Stimulated activated CD8-positive, alpha-beta memory T cell treated with anti-CD3 and anti-CD28 coated beads, Interleukin-12 subunit alpha, Interleukin-12 subunit beta, amount 100 ng/mL, for 24 hours (primary cell): ENCODE results near the gene KLF16.
A peak's percentile ranks its signal among the peaks of the same experiment; 100 is the strongest.

Experiments used
- DNase-seq: peaks from one replicate; pipeline ENCODE4 v3.0.0-alpha.2; 2020; ENCODE audit errors: extremely low read depth

The KLF16 gene

DNA sequence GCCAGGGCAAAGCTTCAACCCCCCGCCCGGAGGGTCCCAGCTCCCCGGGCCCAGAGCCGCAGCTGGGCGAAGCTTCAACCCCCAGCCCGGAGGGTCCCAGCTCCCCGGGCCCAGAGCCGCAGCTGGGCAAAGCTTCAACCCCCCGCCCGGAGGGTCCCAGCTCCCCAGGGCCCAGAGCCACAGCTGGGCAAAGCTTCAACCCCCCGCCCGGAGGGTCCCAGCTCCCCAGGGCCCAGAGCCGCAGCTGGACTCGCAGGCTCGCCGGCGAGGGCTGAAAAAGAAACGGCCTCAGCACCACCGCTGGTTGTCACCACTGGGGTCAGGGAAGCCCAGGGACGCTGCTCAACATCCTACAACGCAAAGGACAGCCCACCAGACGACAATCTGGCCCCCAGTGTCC lies 20.3 kb downstream of the KLF16 start:
- no peak for DNase-seq

DNA sequence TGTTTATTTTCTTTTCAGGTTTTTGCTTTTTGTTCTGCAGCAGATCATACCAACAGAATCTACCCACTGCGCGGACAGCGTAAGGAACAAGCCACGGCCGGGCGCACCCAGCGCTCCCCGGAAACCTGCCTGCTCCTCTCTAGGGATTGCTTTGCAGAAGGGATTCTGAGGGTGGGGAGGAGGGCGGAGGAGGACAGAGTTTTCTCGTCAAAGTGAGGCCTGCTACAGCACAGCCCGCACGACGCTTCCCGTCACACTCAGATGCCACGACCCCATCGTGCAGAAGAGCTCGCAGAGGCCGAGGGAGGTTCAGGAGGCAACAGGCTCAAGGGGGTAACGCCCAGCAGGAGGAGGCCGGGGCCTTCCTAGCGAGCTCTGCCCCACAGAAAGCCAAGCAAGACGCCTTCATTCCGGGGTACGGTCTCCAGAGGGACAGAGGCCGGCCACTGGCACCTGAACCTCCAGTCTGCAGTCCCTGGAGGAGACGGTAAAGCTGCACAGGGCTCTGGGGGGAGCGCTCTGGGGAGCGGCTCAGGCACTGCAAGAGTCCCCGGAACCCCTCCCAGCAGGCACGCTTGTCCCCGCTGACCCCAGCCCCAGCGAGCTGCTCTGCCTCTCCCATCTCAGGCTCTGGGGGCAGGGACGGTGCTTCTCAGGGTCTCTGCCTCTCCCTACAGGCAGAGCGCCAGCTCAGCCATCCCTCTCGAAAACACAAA lies 22.0 kb downstream of the KLF16 start:
- no peak for DNase-seq

DNA sequence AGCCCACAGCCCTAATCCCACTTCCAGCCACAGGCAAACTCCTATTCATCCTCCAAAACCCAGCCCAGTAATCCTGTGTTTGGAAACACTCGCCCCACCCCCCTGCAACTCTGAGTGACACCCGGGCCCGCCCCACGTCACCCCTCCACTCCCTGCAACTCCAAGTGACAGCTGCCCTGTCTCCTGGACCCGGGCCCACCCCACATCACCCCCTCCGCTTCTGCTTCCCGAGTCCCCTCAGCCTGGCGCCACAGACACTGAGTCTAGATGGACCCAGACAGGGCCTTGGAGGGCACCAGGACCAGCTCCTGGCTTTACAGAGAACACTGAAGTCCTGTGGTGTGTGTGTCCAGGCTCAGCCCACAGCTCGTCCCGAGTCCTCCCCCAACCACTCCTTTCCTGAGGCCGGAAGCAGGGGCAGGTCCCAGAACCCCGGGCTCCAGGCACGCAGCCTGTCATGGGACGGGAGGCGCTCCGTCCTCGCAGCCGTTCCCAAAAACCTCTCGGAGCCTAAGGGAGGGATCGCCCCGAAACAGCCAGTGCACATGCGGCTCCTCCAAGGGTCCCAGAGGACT lies 22.8 kb downstream of the KLF16 start:
- no peak for DNase-seq

DNA sequence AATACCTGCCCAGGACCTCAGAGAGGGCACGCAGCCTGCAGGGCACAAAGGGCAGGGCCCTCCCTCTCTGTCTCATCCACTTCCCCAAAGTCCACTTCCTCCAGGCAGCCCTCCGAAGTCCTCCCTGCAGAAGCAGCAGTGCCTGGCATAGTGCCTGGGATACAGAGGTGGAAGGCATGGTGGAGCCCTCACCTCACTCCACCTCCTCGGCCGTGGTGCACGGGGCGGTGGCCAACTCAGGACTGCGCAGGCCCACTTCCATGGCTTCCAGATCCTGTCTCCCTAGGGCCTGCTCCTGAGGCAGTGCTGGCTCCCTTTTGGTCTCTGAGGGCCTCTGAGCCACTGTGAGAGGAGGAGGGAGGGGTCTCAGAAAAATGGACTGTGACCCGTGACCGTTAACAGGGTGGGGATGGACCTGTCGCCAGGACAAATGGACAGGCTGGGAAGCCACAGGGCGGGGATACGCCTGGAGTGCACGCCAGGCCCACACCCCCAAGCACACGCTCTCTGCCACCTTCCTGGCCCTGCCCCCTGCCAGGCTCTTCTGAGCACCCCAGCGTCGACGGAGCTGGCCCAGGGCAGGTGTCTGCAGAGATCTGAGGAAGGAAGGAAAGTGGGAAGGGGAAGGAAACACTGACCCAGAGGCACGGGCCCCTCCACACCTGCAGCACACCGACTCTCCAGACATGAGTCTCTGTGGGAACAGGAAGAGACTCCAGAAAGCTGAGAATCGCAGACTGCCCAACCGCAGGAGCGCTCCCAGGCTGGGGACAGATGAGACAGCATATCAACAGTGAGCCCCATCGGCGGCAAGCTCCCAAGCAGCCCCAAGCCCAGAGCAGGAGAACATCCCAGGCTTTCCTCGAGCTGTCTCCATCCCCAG lies 23.5 kb downstream of the KLF16 start:
- DNase-seq: no peak

DNA sequence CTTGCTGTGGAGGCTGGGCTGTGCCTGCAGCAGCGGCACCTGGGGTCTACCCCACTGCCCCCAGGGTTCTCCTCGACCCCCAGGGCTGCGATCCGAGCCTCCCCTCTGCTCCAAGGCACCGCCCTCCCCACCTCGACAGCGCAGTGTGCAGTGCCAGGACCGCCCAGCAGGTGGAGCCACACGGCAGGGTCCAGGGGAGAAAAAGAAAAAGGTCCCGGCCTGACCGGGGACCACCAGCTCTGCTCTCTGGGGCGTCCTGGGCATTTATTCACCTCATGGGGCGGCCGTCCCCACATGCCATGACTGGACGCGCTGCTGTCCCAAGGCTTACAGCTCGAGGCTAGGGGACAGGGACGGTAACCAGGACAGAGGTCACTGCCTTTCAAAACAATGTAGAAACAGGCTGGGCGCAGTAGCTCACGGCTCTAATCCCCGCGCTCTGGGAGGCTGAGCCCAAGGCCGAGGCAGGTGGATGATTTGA lies 25.7 kb downstream of the KLF16 start:
- no peak for DNase-seq

DNA sequence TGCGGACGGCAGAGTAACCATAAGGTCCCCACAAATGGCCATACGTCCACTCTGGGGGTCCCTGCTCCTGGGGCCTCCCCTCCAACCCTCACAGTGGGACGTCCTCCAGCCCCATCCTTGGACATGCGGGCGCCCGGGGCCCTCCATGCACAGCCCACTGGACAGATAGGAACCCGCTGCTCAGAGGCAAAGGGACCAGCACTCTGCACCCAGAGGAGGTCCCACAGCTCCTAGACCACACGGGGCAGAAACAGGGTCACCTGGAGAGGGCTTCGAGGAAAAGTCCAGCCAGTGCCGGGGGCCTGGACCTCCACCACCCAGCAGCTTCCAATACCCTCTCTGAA lies 26.2 kb downstream of the KLF16 start:
- DNase-seq: no peak

DNA sequence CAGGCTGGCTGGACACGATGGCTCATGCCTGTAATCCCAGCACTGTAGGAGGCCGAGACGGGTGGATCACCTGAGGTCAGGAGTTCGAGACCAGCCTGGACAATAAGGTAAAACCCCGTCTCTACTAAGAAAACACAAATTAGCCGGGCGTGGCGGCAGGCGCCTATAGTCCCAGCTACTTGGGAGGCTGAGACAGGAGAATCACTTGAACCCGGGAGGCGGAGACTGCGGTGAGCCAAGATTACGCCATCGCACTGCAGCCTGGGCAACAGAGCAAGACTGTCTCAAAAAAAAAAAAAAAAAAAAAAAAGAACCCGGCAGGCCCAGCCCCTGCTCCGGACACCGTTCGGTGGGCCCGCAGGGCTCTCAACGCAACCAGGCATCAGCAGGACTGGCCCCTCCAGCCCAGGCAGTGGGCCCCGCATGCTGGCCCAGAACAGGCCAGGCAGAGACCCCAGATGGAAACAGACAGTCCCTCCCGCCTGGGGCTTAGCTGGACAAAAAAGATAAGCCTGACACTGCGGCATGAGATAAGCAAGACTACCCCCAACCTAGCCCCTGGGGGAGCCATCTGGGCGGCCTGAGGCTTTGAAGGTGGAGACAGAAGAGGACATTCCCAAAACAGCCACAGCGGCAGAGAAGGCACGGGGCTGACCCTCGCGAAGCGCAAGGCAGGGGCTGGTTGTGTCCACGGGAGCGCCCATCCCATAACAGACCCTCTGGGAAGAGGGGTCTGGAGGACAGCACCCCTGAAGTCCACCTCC lies 26.7 kb downstream of the KLF16 start:
- no peak for DNase-seq

DNA sequence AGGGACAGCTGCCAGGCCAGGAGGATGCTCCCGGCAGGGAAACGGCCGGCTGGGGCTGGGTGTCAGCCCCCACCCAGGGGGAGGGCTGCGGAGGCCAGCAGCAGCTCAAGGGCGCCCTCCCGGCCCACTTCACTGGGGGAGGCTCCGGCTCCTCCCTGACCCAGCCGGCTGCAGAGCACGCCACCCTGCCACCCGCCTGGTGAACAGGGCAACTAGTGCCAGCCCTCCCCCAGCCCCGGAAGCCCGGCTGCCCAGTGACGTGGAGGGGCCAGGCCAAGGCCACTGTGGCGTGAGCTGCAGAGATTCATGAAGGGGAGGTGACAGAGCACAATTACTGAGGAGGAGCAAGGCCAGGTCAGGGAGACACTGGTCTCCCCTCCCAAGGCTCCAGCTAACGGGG lies 29.8 kb downstream of the KLF16 start:
- DNase-seq: no peak

DNA sequence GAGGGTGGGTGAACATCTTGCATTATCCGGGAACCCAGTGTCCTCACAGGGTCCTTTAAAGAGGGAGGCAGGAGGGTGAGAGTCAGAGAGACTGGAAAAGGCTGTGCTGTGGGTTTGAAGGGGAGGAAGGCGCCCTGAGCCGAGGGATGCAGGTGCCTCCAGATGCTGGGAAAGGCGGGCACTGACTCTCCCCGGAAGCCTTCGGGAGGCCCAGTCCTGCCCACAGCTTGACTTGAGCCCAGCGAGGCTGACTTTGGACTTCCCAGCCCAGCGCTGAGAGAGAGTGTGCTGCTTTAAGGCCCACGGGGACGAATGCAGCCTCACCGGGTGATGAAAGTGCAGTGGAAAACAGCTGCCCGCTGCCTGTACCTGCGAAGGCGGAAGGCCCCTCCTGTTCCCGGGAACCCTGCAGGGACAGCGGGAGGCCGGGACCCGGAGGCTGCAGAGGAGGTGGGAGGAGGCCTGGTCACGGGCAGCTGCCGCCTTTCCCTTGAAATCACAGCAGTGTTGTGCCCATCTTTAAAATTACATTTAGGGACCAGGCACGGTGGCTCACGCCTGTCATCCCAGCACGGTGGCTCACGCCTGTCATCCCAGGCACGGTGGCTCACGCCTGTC lies 31.2 kb downstream of the KLF16 start:
- no peak for DNase-seq

DNA sequence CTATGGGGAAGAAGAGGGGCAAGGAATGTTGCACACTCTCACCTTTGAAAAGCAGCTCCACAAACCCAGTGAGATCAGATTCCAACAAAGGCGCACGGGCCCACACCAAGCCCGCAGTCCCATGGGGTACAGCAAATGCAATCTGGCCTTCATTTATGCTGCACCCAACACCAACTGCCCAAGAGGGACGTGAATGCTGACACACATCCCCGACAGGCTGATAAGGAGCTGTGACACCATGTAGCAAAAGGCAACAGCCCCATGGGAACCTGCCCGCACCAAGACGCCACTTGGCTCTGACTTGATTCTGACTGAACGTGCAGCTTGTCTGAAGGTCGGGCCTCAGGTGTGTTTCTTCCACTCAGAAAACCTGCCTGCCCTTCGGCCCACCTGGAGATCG lies 32.4 kb downstream of the KLF16 start:
- no peak for DNase-seq

DNA sequence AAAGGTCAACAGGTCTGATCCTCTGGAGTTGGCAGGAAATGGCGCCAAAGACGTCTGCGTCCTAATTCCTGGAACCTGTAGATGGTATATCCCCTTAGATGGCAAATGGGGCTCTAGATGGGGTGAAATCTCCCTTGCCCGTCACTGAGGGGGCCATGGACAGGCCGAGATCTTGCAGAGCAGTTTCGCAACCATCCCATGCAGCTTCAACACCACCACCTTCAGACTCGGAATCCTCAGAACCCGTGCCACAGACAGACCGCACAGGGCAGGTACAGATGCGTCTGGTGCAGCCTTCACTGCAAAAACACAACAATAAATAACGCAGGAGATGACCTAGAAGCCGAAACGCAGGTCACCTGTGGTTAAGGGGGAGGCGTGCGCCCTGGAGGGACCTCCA lies 32.8 kb downstream of the KLF16 start:
- DNase-seq: no peak

DNA sequence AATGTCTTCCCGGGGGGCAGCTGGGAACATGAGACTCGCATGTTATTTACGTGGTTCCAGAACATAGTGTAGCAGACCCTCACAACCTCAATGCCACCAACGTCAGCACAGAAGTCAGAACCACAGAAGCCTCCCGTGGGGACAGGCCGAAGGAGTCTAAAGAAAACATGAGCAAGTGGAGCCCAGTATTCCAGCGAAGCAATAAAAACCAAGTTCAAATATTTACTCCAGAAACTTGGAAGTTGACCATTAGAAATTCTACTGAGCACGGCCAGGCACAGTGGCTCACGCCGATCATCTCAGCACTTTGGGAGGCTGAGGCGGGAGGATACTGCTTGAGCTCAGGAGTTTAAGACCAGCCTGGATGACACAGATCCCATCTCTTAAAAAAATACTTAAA lies 33.4 kb downstream of the KLF16 start:
- no peak for DNase-seq

DNA sequence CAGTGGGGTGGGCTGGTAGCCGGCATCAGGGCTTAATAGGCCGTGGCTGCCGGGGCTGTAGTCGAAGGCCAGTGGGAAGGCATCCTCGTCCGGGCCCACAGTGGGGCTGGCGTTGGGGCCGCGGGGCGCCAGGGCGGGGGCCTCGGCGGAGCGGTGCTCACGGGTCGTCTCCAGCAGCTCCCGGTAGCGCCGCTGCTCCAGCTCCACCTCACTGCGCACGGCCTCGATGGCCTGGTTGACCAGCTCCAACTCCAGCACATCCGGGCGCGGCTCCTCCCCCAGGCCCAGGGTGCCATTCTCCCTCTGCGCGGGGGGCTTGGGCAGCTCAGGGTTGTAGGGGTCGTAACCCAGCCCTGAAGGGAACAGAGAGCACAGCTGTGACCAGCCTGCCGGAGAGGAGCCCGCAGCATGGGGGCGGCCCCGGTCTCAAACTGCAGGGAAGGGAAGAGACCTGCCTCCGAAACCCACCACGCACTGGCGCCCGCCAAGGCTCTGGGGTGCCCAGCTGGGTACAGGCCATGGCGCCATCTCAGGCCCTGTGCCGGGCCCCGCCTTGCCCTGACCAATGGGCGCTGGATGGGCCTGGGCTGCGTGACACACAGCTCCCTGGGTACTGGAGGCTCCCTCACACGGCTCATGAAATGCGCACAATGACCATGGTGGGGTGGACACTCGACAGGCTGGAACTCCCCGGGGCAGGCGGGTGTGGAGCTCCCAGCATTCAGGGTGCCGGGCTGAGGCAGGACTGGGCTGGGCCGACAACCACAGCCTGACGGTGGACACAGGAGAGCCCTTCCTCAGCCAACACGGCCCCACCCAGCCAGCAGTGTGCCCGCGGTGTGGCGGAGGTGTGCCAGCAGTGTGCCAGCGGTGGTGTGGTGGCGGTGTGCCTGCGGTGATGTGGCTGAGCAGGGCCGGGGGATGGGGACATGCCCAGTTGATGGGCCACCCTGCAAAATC lies 34.8 kb downstream of the KLF16 start:
- no peak for DNase-seq

DNA sequence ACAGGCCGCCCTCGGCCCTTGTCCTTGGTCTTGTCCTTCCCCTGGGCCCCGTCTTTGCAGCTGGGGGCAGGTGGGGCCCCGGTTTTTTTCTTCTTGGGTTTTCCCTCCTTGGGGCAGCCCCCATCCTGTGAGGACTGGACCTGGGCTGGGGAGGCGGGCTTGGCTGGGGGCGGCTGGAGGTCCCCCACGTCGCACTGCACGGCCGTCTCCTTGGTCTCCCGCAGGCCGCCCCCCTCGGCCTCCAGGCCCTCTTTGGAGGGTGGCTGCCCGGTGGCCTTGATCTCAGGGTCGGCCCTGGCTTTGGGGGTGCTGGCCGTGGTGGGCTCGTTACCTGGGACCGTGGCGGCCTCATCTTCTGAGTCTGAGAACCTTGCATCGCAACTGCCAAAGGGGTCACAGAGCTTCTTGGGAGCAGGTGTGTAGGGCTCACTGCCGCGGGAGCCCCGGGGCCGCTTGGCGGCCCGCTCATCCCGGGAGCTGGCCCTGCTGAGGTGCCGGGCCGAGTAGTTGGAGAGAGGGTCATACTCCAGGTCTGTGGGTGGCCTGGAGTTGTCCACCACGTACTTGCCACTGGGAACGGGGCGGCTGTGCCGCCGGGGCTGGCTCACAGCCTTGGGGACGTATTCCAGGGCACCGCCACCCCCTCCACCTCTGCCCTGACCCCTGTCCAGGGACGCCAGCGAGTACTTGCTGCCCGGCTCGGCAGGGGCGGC lies 35.7 kb downstream of the KLF16 start:
- no peak for DNase-seq

DNA sequence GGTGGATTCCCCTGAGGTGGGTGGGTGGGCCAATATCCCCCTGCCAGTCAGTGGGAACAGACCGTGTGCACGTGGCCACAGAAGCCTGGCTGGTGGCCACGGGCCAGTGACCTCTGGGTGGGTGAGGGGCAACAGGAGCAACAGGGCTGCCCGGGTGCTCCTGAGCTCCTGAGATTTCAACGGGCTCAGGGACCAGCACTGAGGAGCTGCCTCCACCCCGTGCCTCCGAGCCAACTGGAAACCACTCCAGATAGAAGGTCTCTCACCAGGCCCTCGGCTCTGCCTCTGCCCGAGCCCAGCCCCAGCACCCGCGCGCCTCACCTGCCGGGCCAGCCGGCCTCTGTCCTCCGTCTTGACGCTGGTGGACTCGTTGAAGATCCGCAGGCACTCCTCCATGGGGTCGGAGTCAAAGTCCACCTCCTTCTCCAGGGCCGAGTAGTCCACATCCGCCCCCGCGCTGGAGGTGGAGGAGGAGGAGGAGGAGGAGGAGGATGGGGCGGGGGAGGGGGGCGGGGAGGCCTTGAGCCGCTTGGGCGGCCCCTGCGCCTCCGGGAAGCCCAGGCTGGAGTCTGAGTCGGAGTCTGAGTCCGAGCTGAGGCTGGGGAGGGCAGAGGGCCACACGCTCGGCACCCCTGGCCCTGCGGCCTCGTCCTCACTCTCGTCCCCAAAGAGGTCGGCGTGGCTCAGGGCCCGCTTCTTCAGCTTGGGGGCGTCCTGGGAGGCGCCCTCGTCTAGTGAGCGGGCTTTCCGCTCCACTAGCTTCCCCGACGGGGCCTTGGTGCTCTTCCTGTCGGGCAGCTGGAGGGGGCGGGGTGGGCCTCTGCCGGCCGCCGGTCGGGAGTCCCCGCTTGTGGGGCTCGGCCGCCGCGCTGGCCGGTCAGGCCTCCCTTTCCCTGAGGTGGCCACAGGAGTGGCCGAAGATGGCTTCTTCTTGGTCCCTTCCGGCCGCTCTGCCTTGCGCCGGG lies 36.5 kb downstream of the KLF16 start:
- no peak for DNase-seq

DNA sequence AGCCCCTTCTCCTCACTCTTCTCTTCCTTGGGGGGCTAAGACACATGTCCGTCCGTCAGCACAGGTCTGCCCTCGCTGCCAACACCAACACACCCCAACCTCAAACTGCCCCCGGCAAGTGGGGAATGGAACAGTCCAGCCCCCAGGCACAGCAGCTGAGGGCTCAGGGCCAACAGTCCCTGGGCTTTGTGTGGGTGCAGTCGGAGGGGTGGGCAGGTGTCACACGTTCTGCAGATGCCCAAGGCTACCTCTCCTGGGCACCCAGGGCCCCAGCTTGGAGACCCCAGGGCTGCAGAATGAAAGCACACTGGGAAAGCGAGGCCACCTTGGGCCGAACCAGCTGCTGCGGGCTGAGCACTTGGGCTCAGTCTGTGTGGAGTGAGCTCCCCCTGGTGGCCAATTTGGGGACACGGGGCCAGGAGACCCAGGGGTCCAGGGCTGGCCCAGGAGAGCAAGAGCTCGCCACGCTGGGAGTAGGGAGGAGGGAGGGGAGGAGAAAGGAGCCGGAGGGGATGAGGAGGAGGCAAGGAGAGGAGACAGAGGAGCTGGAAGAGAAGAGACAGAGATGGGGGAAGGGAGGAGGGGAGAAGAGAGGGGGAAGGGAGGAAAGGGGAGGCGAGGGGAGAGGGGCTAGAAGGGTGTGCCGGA lies 37.3 kb downstream of the KLF16 start:
- DNase-seq: peak; percentile 28

DNA sequence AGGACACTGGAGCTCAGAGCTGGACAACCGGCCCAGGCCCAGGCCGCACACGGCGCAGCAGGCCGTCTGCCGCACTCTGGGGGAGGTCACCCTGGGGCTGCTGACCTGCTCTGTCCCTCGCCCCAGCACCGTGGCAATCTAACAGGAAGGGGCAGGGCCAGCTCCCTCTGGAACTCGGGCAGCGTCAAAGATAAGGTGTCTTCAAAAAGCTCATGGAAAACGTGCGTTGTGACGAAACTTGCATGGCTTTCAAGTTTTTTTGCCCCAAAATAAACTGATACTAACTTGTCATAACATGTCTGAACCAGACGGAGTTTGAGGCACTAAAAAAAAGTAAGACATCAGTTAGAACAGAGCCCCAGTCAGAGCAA lies 39.1 kb downstream of the KLF16 start:
- DNase-seq: no peak

DNA sequence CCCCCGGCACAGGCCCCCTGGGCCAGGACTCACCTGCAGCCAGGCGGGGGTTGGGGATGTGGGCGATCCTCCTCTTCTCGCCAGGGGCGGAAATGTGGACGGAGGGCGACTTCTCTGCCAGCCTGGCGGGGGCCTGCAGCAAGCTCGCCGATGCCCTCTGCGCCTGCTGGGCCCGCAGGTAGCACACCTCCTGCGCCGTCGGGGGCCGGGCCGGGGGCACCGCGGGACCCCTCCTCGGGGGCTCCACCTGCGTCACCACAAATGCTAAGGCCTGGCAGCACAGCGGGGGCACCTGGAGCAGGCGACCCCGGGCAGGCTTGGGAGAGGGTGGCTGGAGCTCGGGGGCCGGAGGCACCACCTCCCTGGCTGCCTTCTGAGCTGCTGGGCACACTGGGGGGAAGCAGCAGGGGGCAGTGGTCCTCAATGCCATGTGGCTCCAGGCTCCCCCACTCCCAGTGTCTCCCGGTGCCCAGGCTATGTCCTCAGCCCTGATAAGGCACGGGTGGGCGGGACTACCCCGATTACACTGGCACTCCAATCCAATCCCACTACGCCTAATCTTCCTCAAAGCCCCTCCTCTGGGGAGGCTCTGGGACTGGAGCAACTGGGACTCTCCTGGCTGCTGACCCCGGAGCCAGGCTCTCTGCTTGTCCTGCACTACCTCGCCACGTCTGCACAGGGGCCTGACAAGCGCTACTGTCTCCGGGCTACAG lies 39.7 kb downstream of the KLF16 start:
- DNase-seq: no peak
